A549 (cell line): ENCODE data around the gene NTM.

Experiments used
- ZFP36 ChIP-seq: fragments of 450-650 bp; IDR thresholded peaks from 2 replicates; pipeline ENCODE4 v1.6.1; 2014; ENCODE audit warnings: borderline replicate concordance; ENCODE audit not compliant: partially characterized antibody
- ZSCAN20 ChIP-seq: fragments of 250-450 bp; sonication (Bioruptor Pico); IDR thresholded peaks from 2 replicates; pipeline ENCODE4 v1.8.0; 2022; ENCODE audit warnings: mild to moderate bottlenecking, moderate library complexity
- TF ChIP-seq, protein P1 (sequence below): IDR thresholded peaks from 2 replicates; pipeline ENCODE4 v1.6.1; 2012

DNA sequence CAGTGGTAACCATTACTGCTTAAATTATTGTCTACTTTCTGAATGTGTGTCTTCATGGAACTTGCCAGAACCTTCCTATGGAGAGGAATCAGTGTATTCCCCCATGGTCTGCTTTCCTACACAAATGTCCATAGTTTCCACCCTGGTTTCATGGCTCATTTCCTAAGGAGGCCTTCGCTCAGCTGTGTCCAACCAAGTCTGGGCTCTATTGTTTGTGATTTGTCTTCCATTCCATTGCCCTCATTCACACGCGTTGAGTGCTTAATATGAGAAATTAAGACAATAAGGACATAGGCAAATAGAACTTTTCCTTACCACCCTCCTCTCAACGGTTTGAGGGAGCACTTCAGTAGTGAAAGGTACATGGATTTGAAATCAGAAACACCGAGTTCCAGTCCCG lies 510.6 kb downstream of the NTM start:
- TF ChIP-seq, protein P1, sequence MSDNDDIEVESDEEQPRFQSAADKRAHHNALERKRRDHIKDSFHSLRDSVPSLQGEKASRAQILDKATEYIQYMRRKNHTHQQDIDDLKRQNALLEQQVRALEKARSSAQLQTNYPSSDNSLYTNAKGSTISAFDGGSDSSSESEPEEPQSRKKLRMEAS: no peak
- TF ChIP-seq ZSCAN20 (CRISPR knock-in tag): no peak
- no peak for TF ChIP-seq ZFP36
